B cell (primary cell): ENCODE data around the gene KISS1R. TPM values are rescaled to one million over a fixed set of nuclear protein-coding genes. Genes with fewer than 3 reads are reported as not detected.
"Not testable (repeated sequence)": the region's sequence is repeated elsewhere in the genome, so short reads cannot be mapped to it uniquely, and the experiment has no call there.

Source experiments
- ATAC-seq: fragments of 200-7000 bp; cut with Tn5 transposase; one replicate; pipeline ENCODE4 v1.10.0; 2021; ENCODE audit warnings: low read depth, mild to moderate bottlenecking, moderate number of reproducible peaks, moderate library complexity
- CTCF ChIA-PET: fragments of 350-600 bp; sonication (Branson Sonifier 250); formaldehyde crosslinking; loops from one replicate; lab custom pipeline; 2021; ENCODE audit warnings: antibody characterized with exemption, inconsistent platforms; lab: Charles Lee
- POLR2A ChIA-PET: fragments of 350-600 bp; sonication (Branson Sonifier 250); formaldehyde crosslinking; loops from one replicate; lab custom pipeline; 2021; ENCODE audit warnings: antibody characterized with exemption; lab: Charles Lee
- DNase-seq: peaks from one replicate; pipeline ENCODE4 v3.0.0; 2013
- H2AFZ ChIP-seq: 2 replicates; pipeline ENCODE4 v1.6.1; 2012; ENCODE audit warnings: mild to moderate bottlenecking, low read depth, low read length; ENCODE audit not compliant: insufficient read depth, poor library complexity, severe bottlenecking
- H3K27ac ChIP-seq, 2 donors: 1 replicate in 1 of 2; 2 replicates in 1 of 2; pipeline ENCODE4 v1.5.1; 2012 to 2013; ENCODE audit warnings: low read length in 2 of 2, mild to moderate bottlenecking in 2 of 2, moderate library complexity in 1 of 2
- H3K27me3 ChIP-seq, 4 experiments: fragments of 200-600 bp in 1 of 4; sonication (generic) in 1 of 4; replicated peaks in 1 of 4; 1 replicate in 2 of 4; 2 replicates in 2 of 4; pipeline versions ENCODE4 v1.6.1 to v1.7.0; 2013 to 2016; ENCODE audit warnings: low read length in 3 of 4, mild to moderate bottlenecking in 2 of 4, mixed read lengths in 1 of 4, moderate library complexity in 1 of 4; ENCODE audit not compliant: insufficient read depth in 4 of 4, control insufficient read depth in 3 of 4; ENCODE audit errors: control extremely low read depth in 1 of 4
- H3K36me3 ChIP-seq, 2 experiments: replicated peaks in 1 of 2; 1 replicate in 1 of 2; 2 replicates in 1 of 2; pipeline versions ENCODE4 v1.6.1 to v1.7.1; 2013; ENCODE audit warnings: low read length in 1 of 2; ENCODE audit not compliant: insufficient read depth in 2 of 2, control insufficient read depth in 1 of 2; ENCODE audit errors: control extremely low read depth in 1 of 2, extremely low read depth in 1 of 2
- H3K4me1 ChIP-seq, 2 donors: fragments of 200-600 bp in 1 of 2; sonication (generic) in 1 of 2; 1 replicate in 1 of 2; 2 replicates in 1 of 2; pipeline versions ENCODE4 v1.5.1 to v1.6.1; 2013 to 2017; ENCODE audit warnings: low read length in 2 of 2; ENCODE audit not compliant: control insufficient read depth in 2 of 2, insufficient read depth in 2 of 2
- H3K4me2 ChIP-seq: replicated peaks from 2 replicates; pipeline ENCODE3; 2012; ENCODE audit warnings: mild to moderate bottlenecking, low read depth, low read length; ENCODE audit not compliant: poor library complexity, severe bottlenecking
- H3K4me3 ChIP-seq, 5 experiments: fragments of 200-600 bp in 1 of 5; sonication (generic) in 1 of 5; 1 replicate in 3 of 5; 2 replicates in 2 of 5; pipeline versions ENCODE4 v1.5.1 to v1.7.0; 2011 to 2016; ENCODE audit warnings: low read length in 4 of 5, mild to moderate bottlenecking in 4 of 5, low read depth in 2 of 5, control low read depth in 1 of 5, moderate library complexity in 1 of 5; ENCODE audit not compliant: insufficient read depth in 1 of 5; ENCODE audit errors: control extremely low read depth in 1 of 5, extremely low read depth in 1 of 5
- H3K79me2 ChIP-seq: fragments of 200-600 bp; sonication (generic); one replicate; pipeline ENCODE4 v1.6.0; 2016; ENCODE audit warnings: low read length; ENCODE audit not compliant: control insufficient read depth, insufficient read depth
- H3K9ac ChIP-seq: fragments of 200-600 bp; sonication (generic); 2 replicates; pipeline ENCODE4 v1.6.1; 2017; ENCODE audit warnings: mild to moderate bottlenecking, low read length, moderate library complexity
- H3K9me3 ChIP-seq, 3 donors: one replicate each; pipeline versions ENCODE4 v1.6.1 to v1.7.1; 2013; ENCODE audit warnings: low read length in 2 of 3; ENCODE audit not compliant: control insufficient read depth in 2 of 3, insufficient read depth in 1 of 3; ENCODE audit errors: control extremely low read depth in 1 of 3
- H4K20me1 ChIP-seq: 2 replicates; pipeline ENCODE4 v1.6.0; 2012; ENCODE audit warnings: mild to moderate bottlenecking, low read length; ENCODE audit not compliant: insufficient read depth, control insufficient read depth, poor library complexity, severe bottlenecking
- H3K27ac Mint-ChIP-seq: one replicate; pipeline ENCODE4 v1.8.0; 2021; ENCODE audit warnings: mixed read lengths
- H3K27me3 Mint-ChIP-seq: one replicate; pipeline ENCODE4 v1.8.0; 2021; ENCODE audit warnings: mixed read lengths
- H3K4me1 Mint-ChIP-seq: one replicate; pipeline ENCODE4 v1.8.0; 2021; ENCODE audit warnings: mixed read lengths
- H3K4me3 Mint-ChIP-seq: one replicate; pipeline ENCODE4 v1.8.0; 2021; ENCODE audit warnings: mixed read lengths
- H3K9me3 Mint-ChIP-seq: one replicate; pipeline ENCODE4 v1.8.0; 2022; ENCODE audit warnings: mixed read lengths; ENCODE audit not compliant: insufficient read depth
- WGBS: methylation state at CpG from one replicate; pipeline ENCODE4 v1.1.5; 2013; ENCODE audit warnings: missing lambda C conversion rate; ENCODE audit not compliant: insufficient coverage; 5-methylcytosine and 5-hydroxymethylcytosine counted together
- intact Hi-C: fragments of 100-400 bp; cut with micrococcal nuclease; formaldehyde crosslinking; loops from one replicate; pipeline ENCODE4 v1.10.0; 2022
- polyA plus RNA-seq: library from polyadenylated mRNA; depleted of rRNA; stranded (reverse); fragments of >200 nt; gene quantifications from 2 replicates; pipeline ENCODE4 v1.2.3, GENCODE V29; 2012
- total RNA-seq, 2 donors: library from RNA; stranded (reverse); fragments of 120-200 nt in 1 of 2; gene quantifications; 1 replicate in 1 of 2; 2 replicates in 1 of 2; pipeline versions ENCODE4 v1.2.3 to v1.2.4, GENCODE V29; 2013 to 2022

The KISS1R gene
- total and polyA plus RNA-seq, 2 donors (not counting 1 experiment from before 2014, with no cell fraction given) = 0.79 to 1.3 TPM

- 94% methylated on average over 11 of the region's 23 CpGs for WGBS
Measured at GRCh38 chr19:877992-878660, 39.0 kb upstream of the KISS1R start.

DNA sequence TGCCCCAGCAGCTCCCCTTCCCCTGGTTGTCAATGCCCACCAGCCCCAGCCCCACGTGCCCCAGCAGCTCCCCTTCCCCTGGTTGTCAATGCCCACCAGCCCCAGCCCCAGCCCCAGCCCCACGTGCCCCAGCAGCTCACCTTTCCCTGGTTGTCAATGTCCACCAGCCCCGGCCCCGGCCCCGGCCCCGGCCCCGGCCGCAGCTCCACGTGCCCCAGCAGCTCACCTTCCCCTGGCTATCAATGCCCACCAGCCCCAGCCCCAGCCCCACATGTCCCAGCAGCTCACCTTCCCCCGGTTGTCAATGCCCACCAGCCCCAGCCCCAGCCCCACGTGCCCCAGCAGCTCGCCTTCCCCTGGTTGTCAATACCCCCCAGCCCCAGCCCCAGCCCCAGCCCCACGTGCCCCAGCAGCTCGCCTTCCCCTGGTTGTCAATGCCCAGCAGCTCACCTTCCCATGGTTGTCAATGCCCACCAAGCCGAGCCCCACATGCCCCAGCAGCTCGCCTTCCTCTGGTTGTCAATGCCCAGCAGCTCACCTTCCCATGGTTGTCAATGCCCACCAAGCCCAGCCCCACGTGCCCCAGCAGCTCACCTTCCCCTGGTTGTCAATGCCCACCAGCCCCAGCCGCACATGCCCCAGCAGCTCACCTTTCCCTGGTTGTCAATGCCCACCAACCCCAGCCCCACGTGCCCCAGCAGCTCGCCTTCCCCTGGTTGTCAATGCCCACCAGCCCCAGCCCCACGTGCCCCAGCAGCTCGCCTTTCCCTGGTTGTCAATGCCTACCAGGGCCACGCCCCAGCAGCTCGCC, 38.2 kb upstream of the KISS1R start:
- H3K27ac ChIP-seq, H3K4me3 ChIP-seq, H2AFZ ChIP-seq, H3K27ac Mint-ChIP-seq, intact Hi-C loops, H3K4me3 Mint-ChIP-seq, H3K4me1 Mint-ChIP-seq, H3K9me3 ChIP-seq, H3K4me2 ChIP-seq, H3K9ac ChIP-seq, H3K27me3 Mint-ChIP-seq, H3K4me1 ChIP-seq, DNase-seq, H3K9me3 Mint-ChIP-seq, H3K27me3 ChIP-seq, ATAC-seq: not testable (repeated sequence)
- WGBS = 89% methylated on average over 13 of the region's 24 CpGs
- Histone ChIP-seq H3K36me3 (peaks cover 0 to 40% of the 10 kb centered on the region in 2 experiments), H3K79me2 (peaks cover 39% of the 10 kb centered on the region), H4K20me1 (peaks cover 33% of the 10 kb centered on the region)
- ChIA-PET CTCF (interaction anchor here (1.0 to 1.4 kb wide), 2 partner anchors 23 to 30 kb away, joined by 3 to 4 read pairs; no protein-coding TSS in a partner anchor), POLR2A (interaction anchor here (1.4 kb wide), 1 partner anchor 30 kb away, joined by 10 read pairs; no protein-coding TSS in a partner anchor)

More at GRCh38 chr19:877992-878660, 39.0 kb upstream of the KISS1R start:
- H3K4me3 ChIP-seq, H3K27me3 Mint-ChIP-seq, DNase-seq, H3K27me3 ChIP-seq, H3K9ac ChIP-seq, H3K4me1 Mint-ChIP-seq, ATAC-seq, H3K27ac Mint-ChIP-seq, intact Hi-C loops, H3K9me3 ChIP-seq, H3K4me1 ChIP-seq, H3K4me3 Mint-ChIP-seq, H3K4me2 ChIP-seq, H3K27ac ChIP-seq, H3K9me3 Mint-ChIP-seq, H2AFZ ChIP-seq: not testable (repeated sequence)
- ChIA-PET POLR2A (interaction anchor here (0.6 to 1.4 kb wide), 4 partner anchors 15 to 196 kb away, joined by 3 to 10 read pairs (median 4); no protein-coding TSS in a partner anchor), CTCF (interaction anchor here (1.0 kb wide), 1 partner anchor 22 kb away, joined by 3 read pairs; no protein-coding TSS in a partner anchor)
- H4K20me1 ChIP-seq = peaks cover 37% of the 10 kb centered on the region
- peaks cover 0 to 35% of the 10 kb centered on the region in 2 experiments for H3K36me3 ChIP-seq
- peaks cover 33% of the 10 kb centered on the region for H3K79me2 ChIP-seq
